ENCODE measurements around the gene COBL. TPM values are rescaled to one million over a fixed set of nuclear protein-coding genes. Genes with fewer than 3 reads are reported as not detected.

The COBL gene
- total RNA-seq (2021; ENCODE audit: unreplicated experiment): 0.39 TPM
- 0.06 TPM for polyA plus RNA-seq (2012; ENCODE audit: insufficient read length)
- percentile 18 among the genes with signal in this experiment for Bru-seq, nascent RNA
- BruChase-seq, experiment 1, labeled RNA remaining after a 2-hour chase: percentile 17 among the genes with signal in this experiment
- percentile 15 among the genes with signal in this experiment for BruChase-seq, experiment 2, labeled RNA remaining after a 6-hour chase
- long read RNA-seq: 0 reads

GRCh38 chr7:51316666-51317581 lies at the start of gene COBL:
Gene COBL, minus strand, starts transcription at chr7:51316809. Its CDS starts 176 bp downstream, at chr7:51316633.
- ChIA-PET POLR2A (no interaction called here), CTCF (no interaction called here)
- BruUV-seq (replicated peaks): no TSS peak
- intact Hi-C loops (cut with micrococcal nuclease; ENCODE audit: unreplicated experiment) (no loop called here), in situ Hi-C loops (cut with HindIII; ENCODE audit: low pct_unique_long_range_greater_than_20kb, low sequenced_read_pairs) (no loop called here)
- Histone ChIP-seq H3K4me1 (ENCODE audit: control insufficient read depth, insufficient read depth, low read length) (no peaks in the 10 kb centered on the region; the same call in 1 of the 2 replicates), H3K36me3 (ENCODE audit: control insufficient read depth, insufficient read depth, low read length) (no peaks in the 10 kb centered on the region; the same call in 1 of the 2 replicates), H3K9me3 (ENCODE audit: control insufficient read depth, insufficient read depth, low read depth, low read length) (no peaks in the 10 kb centered on the region), H3K27ac (ENCODE audit: low read length) (no peak within 1 kb of the TSS), H3K27me3 (ENCODE audit: control insufficient read depth, insufficient read depth, low read length) (peaks cover 15% of the 10 kb centered on the region), H3K4me3 (ENCODE audit: low read depth in 2 of 2, low read length in 2 of 2) (peak within 1 kb of the TSS; percentile 36 to 50)
- peak; percentile 50 for ATAC-seq
- TF ChIP-seq TCF7L2 (IDR thresholded peaks at IDR 0.05; ENCODE audit: low read depth, low read length): no peak
- TF ChIP-seq REST (IDR thresholded peaks at IDR 0.05; ENCODE audit: insufficient read depth in 1 of 2, low read depth in 2 of 2, low read length in 1 of 2): no peak
- TF ChIP-seq POLR2AphosphoS5 (IDR thresholded peaks at IDR 0.05; ENCODE audit: low read depth, low read length): no peak
- TF ChIP-seq SIN3A (IDR thresholded peaks at IDR 0.05; ENCODE audit: borderline replicate concordance, insufficient read depth, low read depth, low read length): no peak
- no peak for DNase-seq (ENCODE audit: low read depth, low spot score)

GRCh38 chr7:51366172-51366728 lies 49.6 kb upstream of the COBL start:
- Histone ChIP-seq H3K36me3 (ENCODE audit: control insufficient read depth, insufficient read depth, low read length) (no peaks in the 10 kb centered on the region), H3K27ac (ENCODE audit: low read length) (no peak overlapping the region), H3K4me1 (ENCODE audit: control insufficient read depth, insufficient read depth, low read length) (no peaks in the 10 kb centered on the region), H3K9me3 (ENCODE audit: control insufficient read depth, insufficient read depth, low read depth, low read length) (no peaks in the 10 kb centered on the region), H3K27me3 (ENCODE audit: control insufficient read depth, insufficient read depth, low read length) (no peaks in the 10 kb centered on the region; the same call in 1 of the 2 replicates), H3K4me3 (ENCODE audit: low read depth in 2 of 2, low read length in 2 of 2) (no peak overlapping the region)
- ChIA-PET POLR2A (no interaction called here), CTCF (interaction anchor here (1.0 to 2.8 kb wide), 3 partner anchors 137 to 206 kb away, joined by 4 to 35 read pairs (median 5); no protein-coding TSS in a partner anchor)
- ATAC-seq (no peak), DNase-seq (ENCODE audit: low read depth, low spot score) (no peak)
- intact Hi-C loops (cut with micrococcal nuclease; ENCODE audit: unreplicated experiment) (no loop called here), in situ Hi-C loops (cut with HindIII; ENCODE audit: low pct_unique_long_range_greater_than_20kb, low sequenced_read_pairs) (no loop called here)
- BruUV-seq (replicated peaks): no TSS peak
- TF ChIP-seq REST (IDR thresholded peaks at IDR 0.05; ENCODE audit: insufficient read depth in 1 of 2, low read depth in 2 of 2, low read length in 1 of 2): no peak
